GM12878 (cell line): ENCODE measurements around the gene HIPK4. TPM values are rescaled to one million over a fixed set of nuclear protein-coding genes. Genes with fewer than 3 reads are reported as not detected.

Experiments
- ATAC-seq: fragments of 200-7000 bp; cut with Tn5 transposase; 3 replicates; pipeline ENCODE4 v1.9.1; 2020; ENCODE audit warnings: mild to moderate bottlenecking, moderate library complexity
- BruUV-seq: library from RNA; stranded (reverse); fragments of 400-500 nt; replicated peaks from 2 replicates; lab custom pipeline; 2021; lab: Mats Ljungman, UMichigan
- CTCF ChIA-PET: fragments of 300-600 bp; sonication (Branson Sonifier 250); formaldehyde crosslinking; extraction: SDS; loops from one replicate; lab custom pipeline; 2021; ENCODE audit warnings: inconsistent platforms; lab: Yijun Ruan, JAX
- POLR2A ChIA-PET: fragments of 350-600 bp; formaldehyde crosslinking; extraction: SDS; loops from one replicate; lab custom pipeline; 2021; ENCODE audit warnings: inconsistent platforms; lab: Charles Lee
- RAD21 ChIA-PET: fragments of 300-600 bp; sonication (Branson Sonifier 250); formaldehyde crosslinking; loops from one replicate; lab custom pipeline; 2023; ENCODE audit warnings: antibody characterized with exemption; ENCODE audit not compliant: unreplicated experiment; lab: Charles Lee
- SMC1A ChIA-PET: fragments of 300-600 bp; sonication (Branson Sonifier 250); formaldehyde crosslinking; loops from one replicate; lab custom pipeline; 2023; ENCODE audit not compliant: unreplicated experiment, uncharacterized antibody; lab: Charles Lee
- DNase-seq: peaks from one replicate; pipeline ENCODE4 v3.0.0-alpha.2; 2011; ENCODE audit warnings: low read depth, low spot score
- FAIRE-seq: peaks from 3 replicates; lab custom pipeline; 2011; peaks lifted over from hg19 to GRCh38; lab: Jason Lieb, UNC
- H2AFZ ChIP-seq: 2 replicates; pipeline ENCODE4 v1.6.0; 2011; ENCODE audit warnings: low read depth, low read length, control low read depth; ENCODE audit not compliant: control insufficient read depth
- H3K27ac ChIP-seq: 2 replicates; pipeline ENCODE4 v1.5.1; 2011; ENCODE audit warnings: control low read depth; ENCODE audit not compliant: control insufficient read depth, insufficient read depth
- H3K27me3 ChIP-seq, 2 experiments: replicated peaks in 1 of 2; 2 replicates each; pipeline versions ENCODE4 v1.6.0 to v1.6.1; 2011; ENCODE audit warnings: low read length in 1 of 2; ENCODE audit not compliant: control insufficient read depth in 2 of 2, insufficient read depth in 2 of 2
- H3K36me3 ChIP-seq, 2 experiments: 2 replicates each; pipeline ENCODE4 v1.5.1; 2011; ENCODE audit warnings: low read length in 1 of 2; ENCODE audit not compliant: control insufficient read depth in 2 of 2, insufficient read depth in 2 of 2
- H3K4me1 ChIP-seq: 2 replicates; pipeline ENCODE4 v1.6.1; 2011; ENCODE audit warnings: mild to moderate bottlenecking, low read length, moderate library complexity, mixed read lengths; ENCODE audit not compliant: control insufficient read depth, insufficient read depth
- H3K4me2 ChIP-seq: 2 replicates; pipeline ENCODE4 v1.6.0; 2011; ENCODE audit warnings: control low read depth; ENCODE audit not compliant: control insufficient read depth, insufficient read depth
- H3K4me3 ChIP-seq: fragments of 200-600 bp; sonication (generic); 2 replicates; pipeline ENCODE4 v1.5.1; 2016
- H3K79me2 ChIP-seq: 2 replicates; pipeline ENCODE4 v1.6.0; 2011; ENCODE audit warnings: low read length; ENCODE audit not compliant: control insufficient read depth, insufficient read depth
- H3K9ac ChIP-seq: 2 replicates; pipeline ENCODE4 v1.8.0; 2011; ENCODE audit warnings: low read length, control low read depth, mixed read lengths; ENCODE audit not compliant: control insufficient read depth, insufficient read depth
- H3K9me3 ChIP-seq: replicated peaks from 3 replicates; pipeline ENCODE4 v1.5.1; 2011; ENCODE audit warnings: mild to moderate bottlenecking, low read length; ENCODE audit not compliant: control insufficient read depth, insufficient read depth
- H4K20me1 ChIP-seq: 2 replicates; pipeline ENCODE4 v1.6.0; 2011; ENCODE audit not compliant: control insufficient read depth, insufficient read depth
- PKNOX1 ChIP-seq: fragments of 450-650 bp; IDR thresholded peaks from 2 replicates; pipeline ENCODE4 v1.6.1; 2016; ENCODE audit warnings: mild to moderate bottlenecking
- SMAD5 ChIP-seq: IDR thresholded peaks from 2 replicates; pipeline ENCODE4 v1.6.1; 2016; ENCODE audit warnings: antibody characterized with exemption, low read depth
- WGBS: methylation state at CpG from one replicate; pipeline ENCODE4 v1.1.6; 2016; ENCODE audit warnings: low lambda C conversion rate; ENCODE audit not compliant: insufficient replicate concordance, insufficient coverage; ENCODE audit errors: missing lambda C conversion rate; 5-methylcytosine and 5-hydroxymethylcytosine counted together
- in situ Hi-C: fragments of 300-500 bp; cut with MboI; formaldehyde crosslinking; loops from 9 replicates; pipeline ENCODE4 v1.14.3; 2018; ENCODE audit warnings: mixed read lengths
- intact Hi-C: fragments of 100-400 bp; cut with micrococcal nuclease; formaldehyde crosslinking; loops from one replicate; pipeline ENCODE4 v1.14.2; 2022; ENCODE audit not compliant: unreplicated experiment
- polyA plus RNA-seq, 11 experiments: library from polyadenylated mRNA; depleted of rRNA in 4 of 11; unstranded in 6 of 11; stranded (reverse) in 5 of 11; fragments of >200 nt; fragmentation: Nextera tagmentation in 4 of 11; fragmentation: Illumina TruSeq in 1 of 11; extraction: Ambion mirVana in 4 of 11; extraction: Trizol in 1 of 11; gene quantifications; 1 replicate in 1 of 11; 2 replicates in 10 of 11; pipeline versions ENCODE4 v1.2.1 to v1.2.3, GENCODE V29; 2011 to 2016; ENCODE audit warnings: inconsistent platforms in 2 of 11, missing spikeins in 2 of 11, low read depth in 1 of 11
- total RNA-seq, 4 experiments: library from RNA; depleted of rRNA in 3 of 4; stranded (reverse); fragments of >200 nt in 3 of 4; fragmentation: Illumina TruSeq in 1 of 4; extraction: Trizol in 1 of 4; gene quantifications; 2 replicates each; pipeline versions ENCODE4 v1.2.1 to v1.2.3, GENCODE V29; 2013 to 2021
- TF ChIP-seq, protein P1 (sequence below): IDR thresholded peaks from 2 replicates; pipeline ENCODE4 v1.6.1; 2011; ENCODE audit warnings: borderline replicate concordance, low read depth, mild to moderate bottlenecking, moderate library complexity, mixed read lengths, low read length; ENCODE audit not compliant: insufficient read depth; ENCODE audit errors: extremely low read length
- TF ChIP-seq, protein P2 (sequence below): fragments of 450-650 bp; IDR thresholded peaks from 2 replicates; pipeline ENCODE4 v1.6.1; 2018; ENCODE audit warnings: mild to moderate bottlenecking, low read depth, moderate library complexity; ENCODE audit not compliant: partially characterized antibody

HIPK4 gene
- total and polyA plus RNA-seq, 10 of the 15 experiments (the other 5 are each of a cell fraction or from before 2014, with no cell fraction given), result 0.07 to 0.13 (median 0.08) TPM; not detected in 7

DNA sequence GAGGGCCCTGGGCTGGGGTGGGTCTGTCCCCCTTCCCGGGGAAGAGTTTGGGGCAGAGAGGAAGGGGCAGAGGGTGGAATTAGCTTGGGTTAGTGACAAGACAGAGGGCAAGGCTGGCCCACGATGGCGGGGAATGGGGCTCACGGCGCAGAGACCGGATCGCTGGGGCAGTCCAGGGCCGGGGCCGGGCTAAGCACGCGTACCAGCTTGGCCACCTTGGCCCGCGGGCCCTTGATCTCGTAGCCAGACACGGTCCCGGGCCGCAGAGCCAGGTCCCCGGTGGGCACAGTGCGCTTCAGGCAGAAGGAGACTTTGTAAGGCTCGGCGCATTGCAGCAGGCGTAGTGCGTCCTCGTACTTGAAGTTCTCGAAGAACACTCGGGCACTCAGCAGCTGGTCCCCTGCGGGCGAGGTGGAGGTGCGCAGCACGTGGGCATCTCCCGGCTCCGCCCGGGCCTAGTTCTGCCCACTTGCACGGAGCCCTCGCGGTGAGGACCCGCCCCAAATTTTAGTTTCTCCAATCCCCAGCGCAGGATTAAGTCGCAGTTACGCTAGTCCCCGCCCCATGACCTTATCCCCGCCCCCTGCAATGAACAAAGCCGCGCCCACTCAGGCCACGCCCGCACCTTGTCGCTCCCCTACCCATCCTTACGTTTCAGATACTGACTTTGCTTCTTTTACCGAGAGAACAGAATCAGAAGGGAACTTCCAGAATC is 8.6 kb upstream of the HIPK4 start:
- FAIRE-seq (peak; percentile 31), DNase-seq (no peak)
- Histone ChIP-seq H2AFZ (peak overlapping the region; percentile 55), H4K20me1 (no peaks in the 10 kb centered on the region), H3K4me1 (peaks cover 5% of the 10 kb centered on the region), H3K79me2 (no peaks in the 10 kb centered on the region), H3K36me3 (no peaks in the 10 kb centered on the region), H3K9me3 (no peaks in the 10 kb centered on the region), H3K4me3 (no peak overlapping the region), H3K27ac (no peak overlapping the region)
- intact Hi-C loops, result no loop called here
- POLR2A ChIA-PET, result no interaction called here
- CTCF ChIA-PET, result no interaction called here
- SMC1A ChIA-PET, result interaction anchor here (0.6 kb wide), 1 partner anchor 92 kb away, joined by 3 read pairs; no protein-coding TSS in a partner anchor
- WGBS, result 66% methylated on average over 49 of the region's 49 CpGs
- TF ChIP-seq, protein P1, sequence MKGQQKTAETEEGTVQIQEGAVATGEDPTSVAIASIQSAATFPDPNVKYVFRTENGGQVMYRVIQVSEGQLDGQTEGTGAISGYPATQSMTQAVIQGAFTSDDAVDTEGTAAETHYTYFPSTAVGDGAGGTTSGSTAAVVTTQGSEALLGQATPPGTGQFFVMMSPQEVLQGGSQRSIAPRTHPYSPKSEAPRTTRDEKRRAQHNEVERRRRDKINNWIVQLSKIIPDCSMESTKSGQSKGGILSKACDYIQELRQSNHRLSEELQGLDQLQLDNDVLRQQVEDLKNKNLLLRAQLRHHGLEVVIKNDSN, result peak; percentile 43
- no peak for TF ChIP-seq SMAD5
- TF ChIP-seq, all 136 proteins: peak for 1
- Histone ChIP-seq H3K27me3 (no peaks in the 10 kb centered on the region), H3K4me2 (peak overlapping the region; percentile 54), H3K9ac (no peak overlapping the region)
- RAD21 ChIA-PET, result no interaction called here
- no TSS peak for BruUV-seq
- peak; percentile 38 for ATAC-seq
- in situ Hi-C loops, result no loop called here

DNA sequence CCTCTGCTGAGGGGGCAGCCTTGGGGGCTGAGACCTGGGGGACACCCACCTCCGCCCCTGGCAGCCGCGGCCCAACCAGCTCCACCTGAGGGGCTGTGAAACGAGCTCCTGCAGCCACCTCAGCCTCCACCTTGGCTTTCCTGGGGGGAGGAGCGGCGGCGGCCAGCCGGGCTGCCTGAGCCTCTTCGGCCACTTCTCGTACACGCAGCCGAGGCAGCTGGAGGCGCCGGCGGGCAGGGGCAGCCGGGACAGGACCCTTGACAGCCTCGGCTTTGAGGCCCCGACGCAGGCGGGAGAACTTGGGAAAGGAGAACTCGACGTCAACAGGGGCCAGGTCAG is 7.6 kb upstream of the HIPK4 start:
- Histone ChIP-seq H3K4me1 (peaks cover 5% of the 10 kb centered on the region), H4K20me1 (no peaks in the 10 kb centered on the region), H2AFZ (no peak overlapping the region), H3K9ac (no peak overlapping the region), H3K36me3 (no peaks in the 10 kb centered on the region), H3K27me3 (no peaks in the 10 kb centered on the region), H3K27ac (no peak overlapping the region), H3K4me2 (no peak overlapping the region), H3K79me2 (no peaks in the 10 kb centered on the region), H3K4me3 (no peak overlapping the region), H3K9me3 (no peaks in the 10 kb centered on the region)
- ATAC-seq, result no peak
- WGBS, result 67% methylated on average over 22 of the region's 22 CpGs
- intact Hi-C loops (no loop called here), in situ Hi-C loops (no loop called here)
- POLR2A ChIA-PET, result no interaction called here
- TF ChIP-seq, protein P2, sequence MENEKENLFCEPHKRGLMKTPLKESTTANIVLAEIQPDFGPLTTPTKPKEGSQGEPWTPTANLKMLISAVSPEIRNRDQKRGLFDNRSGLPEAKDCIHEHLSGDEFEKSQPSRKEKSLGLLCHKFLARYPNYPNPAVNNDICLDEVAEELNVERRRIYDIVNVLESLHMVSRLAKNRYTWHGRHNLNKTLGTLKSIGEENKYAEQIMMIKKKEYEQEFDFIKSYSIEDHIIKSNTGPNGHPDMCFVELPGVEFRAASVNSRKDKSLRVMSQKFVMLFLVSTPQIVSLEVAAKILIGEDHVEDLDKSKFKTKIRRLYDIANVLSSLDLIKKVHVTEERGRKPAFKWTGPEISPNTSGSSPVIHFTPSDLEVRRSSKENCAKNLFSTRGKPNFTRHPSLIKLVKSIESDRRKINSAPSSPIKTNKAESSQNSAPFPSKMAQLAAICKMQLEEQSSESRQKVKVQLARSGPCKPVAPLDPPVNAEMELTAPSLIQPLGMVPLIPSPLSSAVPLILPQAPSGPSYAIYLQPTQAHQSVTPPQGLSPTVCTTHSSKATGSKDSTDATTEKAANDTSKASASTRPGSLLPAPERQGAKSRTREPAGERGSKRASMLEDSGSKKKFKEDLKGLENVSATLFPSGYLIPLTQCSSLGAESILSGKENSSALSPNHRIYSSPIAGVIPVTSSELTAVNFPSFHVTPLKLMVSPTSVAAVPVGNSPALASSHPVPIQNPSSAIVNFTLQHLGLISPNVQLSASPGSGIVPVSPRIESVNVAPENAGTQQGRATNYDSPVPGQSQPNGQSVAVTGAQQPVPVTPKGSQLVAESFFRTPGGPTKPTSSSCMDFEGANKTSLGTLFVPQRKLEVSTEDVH, result no peak
- TF ChIP-seq PKNOX1, result no peak
- DNase-seq, result no peak
- CTCF ChIA-PET, result interaction anchor here (1.1 kb wide), 1 partner anchor 23 kb away, joined by 4 read pairs; no protein-coding TSS in a partner anchor
- RAD21 ChIA-PET, result no interaction called here
- SMC1A ChIA-PET, result no interaction called here
- BruUV-seq, result no TSS peak
- FAIRE-seq, result no peak
